ENCODE data around the gene MRPL54. TPM values are rescaled to one million over a fixed set of nuclear protein-coding genes. Genes with fewer than 3 reads are reported as not detected.

MRPL54 gene
- total RNA-seq, 2 donors from 2014 or later = 67.3 to 74.2 TPM

- Mint-ChIP-seq H3K27ac (no peak within 1 kb of the TSS), H3K27me3 (ENCODE audit: low read depth) (no peaks in the 10 kb centered on the region)
Measured at GRCh38 chr19:3785938-3786824, 23.7 kb downstream of the MRPL54 start, which contains the start of gene MATK. TSS of gene MATK (minus strand) at chr19:3786381. CDS start at chr19:3785135, 1,246 bp downstream.

GRCh38 chr19:3788996-3789778, 26.7 kb downstream of the MRPL54 start:
- no peak overlapping the region for H3K27ac Mint-ChIP-seq
- H3K9me3 Mint-ChIP-seq = peaks cover 1 to 2% of the 10 kb centered on the region in 2 donors
- DNase-seq (no peak), ATAC-seq (replicated peaks in 1 of 2) (no peak)
- no peaks in the 10 kb centered on the region for H3K27me3 Mint-ChIP-seq (ENCODE audit: low read depth)
- peaks cover 0 to 4% of the 10 kb centered on the region in 2 donors for H3K36me3 Mint-ChIP-seq (ENCODE audit: insufficient read depth in 2 of 2)
- peaks cover 15% of the 10 kb centered on the region for H3K4me1 Mint-ChIP-seq (ENCODE audit: low read depth)
- peak overlapping the region in 1 of 2 donors; percentile 42 for H3K4me3 Mint-ChIP-seq

More at GRCh38 chr19:3785938-3786824, 23.7 kb downstream of the MRPL54 start, which contains the start of gene MATK:
- Mint-ChIP-seq H3K9me3 (peaks cover 5 to 9% of the 10 kb centered on the region in 2 donors), H3K4me1 (ENCODE audit: low read depth) (peaks cover 15% of the 10 kb centered on the region), H3K36me3 (ENCODE audit: insufficient read depth in 2 of 2) (peaks cover 11% of the 10 kb centered on the region in 2 donors), H3K4me3 (peak within 1 kb of the TSS; percentile 76 to 82)
- ATAC-seq (replicated peaks in 1 of 2) = peak; percentile 64 to 73
- DNase-seq = peak; percentile 26 to 42

GRCh38 chr19:3790209-3790734, 27.8 kb downstream of the MRPL54 start:
- Mint-ChIP-seq H3K36me3 (ENCODE audit: insufficient read depth in 2 of 2) (peaks cover 0 to 2% of the 10 kb centered on the region in 2 donors), H3K9me3 (peaks cover 1 to 2% of the 10 kb centered on the region in 2 donors), H3K27ac (no peak overlapping the region), H3K27me3 (ENCODE audit: low read depth) (no peaks in the 10 kb centered on the region), H3K4me1 (ENCODE audit: low read depth) (peaks cover 7% of the 10 kb centered on the region), H3K4me3 (no peak overlapping the region)
- DNase-seq (no peak), ATAC-seq (replicated peaks in 1 of 2) (no peak)

GRCh38 chr19:3790941-3791340, 28.5 kb downstream of the MRPL54 start:
- Mint-ChIP-seq H3K27ac (no peak overlapping the region), H3K36me3 (ENCODE audit: insufficient read depth in 2 of 2) (peaks cover 0 to 2% of the 10 kb centered on the region in 2 donors), H3K4me1 (ENCODE audit: low read depth) (peaks cover 7% of the 10 kb centered on the region), H3K9me3 (peaks cover 1 to 2% of the 10 kb centered on the region in 2 donors), H3K27me3 (ENCODE audit: low read depth) (no peaks in the 10 kb centered on the region), H3K4me3 (no peak overlapping the region)
- no peak for DNase-seq
- ATAC-seq (replicated peaks in 1 of 2) = no peak

GRCh38 chr19:3792114-3792513, 29.6 kb downstream of the MRPL54 start:
- H3K9me3 Mint-ChIP-seq = peaks cover 8% of the 10 kb centered on the region in 2 donors
- no peak overlapping the region for H3K27ac Mint-ChIP-seq
- peaks cover 7% of the 10 kb centered on the region for H3K4me1 Mint-ChIP-seq (ENCODE audit: low read depth)
- ATAC-seq (replicated peaks in 1 of 2) = no peak
- DNase-seq = no peak
- H3K27me3 Mint-ChIP-seq (ENCODE audit: low read depth) = no peaks in the 10 kb centered on the region
- peaks cover 5 to 8% of the 10 kb centered on the region in 2 donors for H3K36me3 Mint-ChIP-seq (ENCODE audit: insufficient read depth in 2 of 2)
- no peak overlapping the region for H3K4me3 Mint-ChIP-seq

GRCh38 chr19:3793799-3794198, 31.3 kb downstream of the MRPL54 start:
- no peak for ATAC-seq (replicated peaks in 1 of 2)
- Mint-ChIP-seq H3K27ac (no peak overlapping the region), H3K4me3 (no peak overlapping the region), H3K27me3 (ENCODE audit: low read depth) (no peaks in the 10 kb centered on the region), H3K4me1 (ENCODE audit: low read depth) (peaks cover 15% of the 10 kb centered on the region), H3K36me3 (ENCODE audit: insufficient read depth in 2 of 2) (peaks cover 7 to 8% of the 10 kb centered on the region in 2 donors), H3K9me3 (peaks cover 8% of the 10 kb centered on the region in 2 donors)
- DNase-seq = no peak

- Mint-ChIP-seq H3K9me3 (peaks cover 8% of the 10 kb centered on the region in 2 donors), H3K27me3 (ENCODE audit: low read depth) (no peaks in the 10 kb centered on the region), H3K36me3 (ENCODE audit: insufficient read depth in 2 of 2) (peaks cover 7 to 8% of the 10 kb centered on the region in 2 donors), H3K4me3 (no peak overlapping the region), H3K27ac (no peak overlapping the region), H3K4me1 (ENCODE audit: low read depth) (peaks cover 27% of the 10 kb centered on the region)
- ATAC-seq (replicated peaks in 1 of 2) (no peak), DNase-seq (no peak)
Measured at GRCh38 chr19:3796358-3796757, 33.9 kb downstream of the MRPL54 start.

GRCh38 chr19:3798137-3798536, 35.7 kb downstream of the MRPL54 start:
- peaks cover 7% of the 10 kb centered on the region in 2 donors for H3K36me3 Mint-ChIP-seq (ENCODE audit: insufficient read depth in 2 of 2)
- ATAC-seq (replicated peaks in 1 of 2) = peak; percentile 79 to 82
- peak overlapping the region; percentile 15 to 45 for H3K4me3 Mint-ChIP-seq
- H3K4me1 Mint-ChIP-seq (ENCODE audit: low read depth) = peaks cover 32% of the 10 kb centered on the region
- H3K27ac Mint-ChIP-seq = peak overlapping the region; percentile 0
- H3K9me3 Mint-ChIP-seq = peaks cover 6% of the 10 kb centered on the region in 2 donors
- peak in 1 of 2 donors; percentile 40 for DNase-seq
- H3K27me3 Mint-ChIP-seq (ENCODE audit: low read depth) = no peaks in the 10 kb centered on the region

- Mint-ChIP-seq H3K4me1 (ENCODE audit: low read depth) (peaks cover 32% of the 10 kb centered on the region), H3K27ac (no peak overlapping the region)
Measured at GRCh38 chr19:3800996-3801395, 38.5 kb downstream of the MRPL54 start.

GRCh38 chr19:3801412-3802096, 39.1 kb downstream of the MRPL54 start:
- H3K27ac Mint-ChIP-seq = no peak overlapping the region
- DNase-seq = peak; percentile 66 to 70
- peaks cover 32% of the 10 kb centered on the region for H3K4me1 Mint-ChIP-seq (ENCODE audit: low read depth)
- peak overlapping the region; percentile 66 to 72 for H3K4me3 Mint-ChIP-seq
- peaks cover 4 to 5% of the 10 kb centered on the region in 2 donors for H3K9me3 Mint-ChIP-seq
- peak; percentile 75 to 78 for ATAC-seq (replicated peaks in 1 of 2)
- no peaks in the 10 kb centered on the region for H3K27me3 Mint-ChIP-seq (ENCODE audit: low read depth)
- peaks cover 5 to 6% of the 10 kb centered on the region in 2 donors for H3K36me3 Mint-ChIP-seq (ENCODE audit: insufficient read depth in 2 of 2)

More at GRCh38 chr19:3800996-3801395, 38.5 kb downstream of the MRPL54 start:
- H3K36me3 Mint-ChIP-seq (ENCODE audit: insufficient read depth in 2 of 2) = peaks cover 7% of the 10 kb centered on the region in 2 donors
- DNase-seq = no peak
- no peak for ATAC-seq (replicated peaks in 1 of 2)
- peaks cover 6% of the 10 kb centered on the region in 2 donors for H3K9me3 Mint-ChIP-seq
- H3K4me3 Mint-ChIP-seq = peak overlapping the region; percentile 66 to 72
- H3K27me3 Mint-ChIP-seq (ENCODE audit: low read depth) = no peaks in the 10 kb centered on the region

GRCh38 chr19:3803114-3803888, 40.8 kb downstream of the MRPL54 start:
- no peak for ATAC-seq (replicated peaks in 1 of 2)

GRCh38 chr19:3803986-3804385, 41.5 kb downstream of the MRPL54 start:
- Mint-ChIP-seq H3K4me3 (no peak overlapping the region), H3K4me1 (ENCODE audit: low read depth) (peaks cover 34% of the 10 kb centered on the region), H3K9me3 (peaks cover 1 to 3% of the 10 kb centered on the region in 2 donors), H3K27me3 (ENCODE audit: low read depth) (no peaks in the 10 kb centered on the region), H3K27ac (no peak overlapping the region), H3K36me3 (ENCODE audit: insufficient read depth in 2 of 2) (no peaks in the 10 kb centered on the region)
- DNase-seq (no peak), ATAC-seq (replicated peaks in 1 of 2) (no peak)

More at GRCh38 chr19:3803114-3803888, 40.8 kb downstream of the MRPL54 start:
- Mint-ChIP-seq H3K9me3 (peaks cover 1 to 3% of the 10 kb centered on the region in 2 donors), H3K4me1 (ENCODE audit: low read depth) (peaks cover 36% of the 10 kb centered on the region), H3K27me3 (ENCODE audit: low read depth) (no peaks in the 10 kb centered on the region), H3K27ac (no peak overlapping the region), H3K36me3 (ENCODE audit: insufficient read depth in 2 of 2) (no peaks in the 10 kb centered on the region), H3K4me3 (no peak overlapping the region)
- no peak for DNase-seq

All from activated T-cell treated with anti-CD3 and anti-CD28 coated beads, Interleukin-2, amount 50 U/mL, for 72 hours (primary cell).